Hematopoietic multipotent progenitor cell treated with erythropoietin and hydrocortisone succinate and interleukin-3 and kit ligand, for 17 days (in vitro differentiated cells): ENCODE measurements around the gene SULF2.
"Not testable (repeated sequence)": the region's sequence is repeated elsewhere in the genome, so short reads cannot be mapped to it uniquely, and the experiment has no call there.

Experiments used
- DNase-seq: peaks from one replicate; pipeline ENCODE4 v3.0.0-alpha.2; 2015; ENCODE audit warnings: low spot score

SULF2 gene

GRCh38 chr20:47804972-47805371 is 19.7 kb upstream of the SULF2 start:
- DNase-seq: not testable (repeated sequence)

GRCh38 chr20:47804224-47804825 is 19.0 kb upstream of the SULF2 start:
- not testable (repeated sequence) for DNase-seq

- DNase-seq: no peak
These were observed 17.7 kb upstream of the SULF2 start for GRCh38 chr20:47802975-47803374.

GRCh38 chr20:47802226-47802920 is 17.1 kb upstream of the SULF2 start:
- no peak for DNase-seq

GRCh38 chr20:47801759-47802158 is 16.5 kb upstream of the SULF2 start:
- DNase-seq: no peak

- DNase-seq: no peak
These were observed 15.8 kb upstream of the SULF2 start for GRCh38 chr20:47801079-47801478.

- no peak for DNase-seq
These were observed 15.3 kb upstream of the SULF2 start for GRCh38 chr20:47800623-47801022.

- no peak for DNase-seq
These were observed 13.9 kb upstream of the SULF2 start for GRCh38 chr20:47799116-47799715.

GRCh38 chr20:47796971-47797370 is 11.7 kb upstream of the SULF2 start:
- no peak for DNase-seq

- DNase-seq: no peak
These were observed 10.1 kb upstream of the SULF2 start for GRCh38 chr20:47795214-47795907.

GRCh38 chr20:47794264-47794663 is 9.0 kb upstream of the SULF2 start:
- not testable (repeated sequence) for DNase-seq

GRCh38 chr20:47792021-47792618 is 6.8 kb upstream of the SULF2 start:
- DNase-seq: no peak

GRCh38 chr20:47791084-47791599 is 5.9 kb upstream of the SULF2 start:
- DNase-seq: no peak

GRCh38 chr20:47790580-47790965 is 5.3 kb upstream of the SULF2 start:
- DNase-seq: no peak

GRCh38 chr20:47789764-47790579 is 4.7 kb upstream of the SULF2 start:
- no peak for DNase-seq

GRCh38 chr20:47789081-47789763 is 3.9 kb upstream of the SULF2 start:
- no peak for DNase-seq

GRCh38 chr20:47788741-47789080 is 3.4 kb upstream of the SULF2 start:
- no peak for DNase-seq

GRCh38 chr20:47786765-47787107 is 1.5 kb upstream of the SULF2 start:
- no peak for DNase-seq

GRCh38 chr20:47785854-47786764 is 828 bp upstream of the SULF2 start:
- no peak for DNase-seq
